Osteocyte (in vitro differentiated cells): ENCODE measurements around the gene IRF6. TPM values are rescaled to one million over a fixed set of nuclear protein-coding genes. Genes with fewer than 3 reads are reported as not detected.

Experiments used
- DNase-seq: peaks from one replicate; pipeline ENCODE4 v3.0.0; 2021; ENCODE audit warnings: mixed read lengths; ENCODE audit not compliant: unreplicated experiment; ENCODE audit errors: extremely low spot score
- H3K27ac Mint-ChIP-seq: one replicate; pipeline ENCODE4 v1.8.0; 2021; ENCODE audit warnings: mild to moderate bottlenecking, mixed read lengths; ENCODE audit not compliant: unreplicated experiment
- H3K27me3 Mint-ChIP-seq: one replicate; pipeline ENCODE4 v1.8.0; 2021; ENCODE audit warnings: mixed read lengths; ENCODE audit not compliant: unreplicated experiment
- H3K36me3 Mint-ChIP-seq: one replicate; pipeline ENCODE4 v1.8.0; 2021; ENCODE audit warnings: mixed read lengths; ENCODE audit not compliant: unreplicated experiment
- H3K4me1 Mint-ChIP-seq: one replicate; pipeline ENCODE4 v1.8.0; 2021; ENCODE audit warnings: mixed read lengths; ENCODE audit not compliant: unreplicated experiment
- H3K4me3 Mint-ChIP-seq: one replicate; pipeline ENCODE4 v1.8.0; 2021; ENCODE audit warnings: mild to moderate bottlenecking, moderate library complexity, mixed read lengths; ENCODE audit not compliant: unreplicated experiment
- H3K9me3 Mint-ChIP-seq: one replicate; pipeline ENCODE4 v1.8.0; 2021; ENCODE audit warnings: mixed read lengths; ENCODE audit not compliant: unreplicated experiment
- total RNA-seq: library from RNA; stranded (reverse); gene quantifications from 2 replicates; pipeline ENCODE4 v1.2.1, GENCODE V29; 2021
- TF ChIP-seq, protein P1 (sequence below): fragments of 200-600 bp; sonication (generic); IDR thresholded peaks from 2 replicates; pipeline ENCODE4 v1.5.0; 2021; ENCODE audit warnings: antibody characterized with exemption, mild to moderate bottlenecking, moderate library complexity

Gene IRF6
- total RNA-seq, 1 donor from 2014 or later = not detected

DNA sequence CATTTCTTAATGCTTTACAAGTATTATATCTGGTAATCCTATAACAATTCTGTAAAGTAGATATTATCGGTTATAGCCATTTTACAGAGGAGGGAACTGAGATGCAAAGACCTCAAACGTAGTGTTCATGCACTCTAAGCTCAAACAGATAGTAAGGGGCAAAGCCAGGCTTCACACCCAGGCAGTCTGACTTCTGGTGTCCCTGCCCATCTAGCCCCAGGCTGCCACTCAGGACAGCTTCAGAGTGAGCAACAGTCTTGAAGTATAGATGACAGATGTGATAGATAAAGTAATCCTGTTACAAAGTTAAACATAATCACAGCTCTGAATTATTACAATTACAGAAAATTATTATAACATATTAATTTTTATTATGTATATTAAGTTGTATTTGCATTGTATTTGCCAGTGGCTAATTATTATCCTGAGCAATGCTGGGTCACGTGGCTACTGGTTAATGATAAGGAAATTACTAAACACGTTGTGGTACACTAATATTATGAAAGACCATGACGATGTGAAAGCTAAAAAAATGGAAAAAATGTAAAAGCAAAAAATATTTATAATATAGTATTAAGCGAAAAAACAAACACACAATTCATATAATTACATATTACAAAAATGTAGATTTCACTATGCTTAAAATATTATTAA, 56.1 kb downstream of the IRF6 start:
- H3K9me3 Mint-ChIP-seq = no peaks in the 10 kb centered on the region
- DNase-seq = no peak
- no peaks in the 10 kb centered on the region for H3K36me3 Mint-ChIP-seq
- peaks cover 16% of the 10 kb centered on the region for H3K4me1 Mint-ChIP-seq
- H3K27ac Mint-ChIP-seq = no peak overlapping the region
- H3K4me3 Mint-ChIP-seq = no peak overlapping the region
- peaks cover 41% of the 10 kb centered on the region for H3K27me3 Mint-ChIP-seq
- TF ChIP-seq, protein P1, sequence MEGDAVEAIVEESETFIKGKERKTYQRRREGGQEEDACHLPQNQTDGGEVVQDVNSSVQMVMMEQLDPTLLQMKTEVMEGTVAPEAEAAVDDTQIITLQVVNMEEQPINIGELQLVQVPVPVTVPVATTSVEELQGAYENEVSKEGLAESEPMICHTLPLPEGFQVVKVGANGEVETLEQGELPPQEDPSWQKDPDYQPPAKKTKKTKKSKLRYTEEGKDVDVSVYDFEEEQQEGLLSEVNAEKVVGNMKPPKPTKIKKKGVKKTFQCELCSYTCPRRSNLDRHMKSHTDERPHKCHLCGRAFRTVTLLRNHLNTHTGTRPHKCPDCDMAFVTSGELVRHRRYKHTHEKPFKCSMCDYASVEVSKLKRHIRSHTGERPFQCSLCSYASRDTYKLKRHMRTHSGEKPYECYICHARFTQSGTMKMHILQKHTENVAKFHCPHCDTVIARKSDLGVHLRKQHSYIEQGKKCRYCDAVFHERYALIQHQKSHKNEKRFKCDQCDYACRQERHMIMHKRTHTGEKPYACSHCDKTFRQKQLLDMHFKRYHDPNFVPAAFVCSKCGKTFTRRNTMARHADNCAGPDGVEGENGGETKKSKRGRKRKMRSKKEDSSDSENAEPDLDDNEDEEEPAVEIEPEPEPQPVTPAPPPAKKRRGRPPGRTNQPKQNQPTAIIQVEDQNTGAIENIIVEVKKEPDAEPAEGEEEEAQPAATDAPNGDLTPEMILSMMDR = no peak

DNA sequence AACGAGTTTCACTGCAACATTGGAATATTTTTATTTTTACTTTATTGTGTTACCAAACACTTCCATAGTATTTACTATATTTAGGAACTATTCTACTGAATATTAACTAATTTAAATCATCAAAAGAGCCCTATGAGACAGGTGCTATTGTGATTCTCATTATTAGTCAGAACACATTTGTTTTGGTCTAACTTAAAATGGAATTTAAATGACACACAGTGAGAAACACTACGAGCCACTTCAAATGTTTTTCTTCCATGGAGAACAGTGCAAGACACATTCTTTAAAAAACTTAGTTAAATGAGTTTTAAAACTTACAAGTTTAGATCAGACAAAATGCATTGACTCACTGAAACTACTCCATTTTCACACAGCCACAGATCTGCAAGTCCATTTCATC, 56.7 kb downstream of the IRF6 start:
- no peak overlapping the region for H3K4me3 Mint-ChIP-seq
- H3K27ac Mint-ChIP-seq = no peak overlapping the region
- peaks cover 16% of the 10 kb centered on the region for H3K4me1 Mint-ChIP-seq
- H3K9me3 Mint-ChIP-seq = no peaks in the 10 kb centered on the region
- no peaks in the 10 kb centered on the region for H3K36me3 Mint-ChIP-seq
- no peak for DNase-seq
- H3K27me3 Mint-ChIP-seq = peaks cover 42% of the 10 kb centered on the region
- TF ChIP-seq, protein P1 = no peak

DNA sequence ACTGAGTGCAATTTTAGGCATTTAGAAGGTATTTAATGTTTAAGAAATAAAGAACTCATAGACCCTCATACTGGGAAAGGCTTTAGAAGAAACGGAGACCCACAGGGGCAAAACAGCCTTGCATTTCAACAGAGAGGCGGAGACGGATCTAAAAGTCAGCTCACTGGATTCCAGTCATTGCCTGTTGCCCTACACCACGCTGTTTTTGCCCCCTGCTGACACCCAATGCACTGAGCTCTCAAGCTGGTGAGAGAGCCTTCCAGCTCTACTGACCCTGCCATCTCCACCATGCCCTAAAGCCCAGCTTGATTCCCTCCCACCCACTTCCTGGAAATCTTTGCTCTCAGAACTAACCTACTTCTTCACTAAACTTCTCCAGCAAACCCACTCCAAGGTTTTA, 57.3 kb downstream of the IRF6 start:
- no peak for DNase-seq
- no peak overlapping the region for H3K4me3 Mint-ChIP-seq
- H3K36me3 Mint-ChIP-seq = no peaks in the 10 kb centered on the region

DNA sequence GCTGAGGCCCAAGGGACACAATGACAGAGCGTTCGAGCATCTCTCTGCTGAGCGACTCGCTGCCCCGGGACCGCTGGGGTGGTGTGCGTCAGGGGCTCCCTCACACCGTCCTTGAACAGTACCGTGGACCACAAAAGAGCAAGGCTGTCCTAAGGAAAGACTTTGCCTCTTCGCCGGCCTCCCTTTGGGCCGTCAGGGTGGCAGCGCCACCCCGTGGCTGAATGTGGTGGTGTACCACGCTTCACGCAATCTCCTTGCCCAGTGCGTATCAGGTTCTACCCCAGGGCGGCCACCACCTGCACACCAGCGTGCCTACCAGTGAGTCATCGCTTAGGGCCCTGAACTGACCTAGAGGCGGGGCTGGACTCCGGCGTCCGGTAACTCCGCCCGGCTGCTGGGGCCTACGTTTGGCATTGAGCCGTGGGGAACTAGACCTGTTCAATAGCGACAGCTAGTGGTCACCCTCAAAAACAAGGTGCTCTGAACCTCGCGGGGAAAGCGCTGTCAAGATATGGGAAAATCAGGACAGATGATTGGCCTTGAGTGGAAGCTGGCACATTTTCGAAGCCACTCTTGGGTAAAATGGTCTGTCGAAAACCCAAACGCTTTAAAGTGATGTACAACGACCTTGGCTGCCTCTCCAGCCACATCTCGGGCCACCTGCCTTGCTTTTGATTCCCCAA, 58.2 kb downstream of the IRF6 start:
- Mint-ChIP-seq H3K27me3 (peaks cover 33% of the 10 kb centered on the region), H3K36me3 (no peaks in the 10 kb centered on the region), H3K27ac (no peak overlapping the region), H3K9me3 (no peaks in the 10 kb centered on the region), H3K4me3 (no peak overlapping the region), H3K4me1 (peaks cover 26% of the 10 kb centered on the region)
- TF ChIP-seq, protein P1 = peak; percentile 61
- peak; percentile 89 for DNase-seq

More for the DNA sequence above, 57.3 kb downstream of the IRF6 start:
- H3K9me3 Mint-ChIP-seq = no peaks in the 10 kb centered on the region
- H3K27ac Mint-ChIP-seq = no peak overlapping the region
- H3K4me1 Mint-ChIP-seq = peaks cover 17% of the 10 kb centered on the region
- H3K27me3 Mint-ChIP-seq = peaks cover 36% of the 10 kb centered on the region
- TF ChIP-seq, protein P1 = no peak

DNA sequence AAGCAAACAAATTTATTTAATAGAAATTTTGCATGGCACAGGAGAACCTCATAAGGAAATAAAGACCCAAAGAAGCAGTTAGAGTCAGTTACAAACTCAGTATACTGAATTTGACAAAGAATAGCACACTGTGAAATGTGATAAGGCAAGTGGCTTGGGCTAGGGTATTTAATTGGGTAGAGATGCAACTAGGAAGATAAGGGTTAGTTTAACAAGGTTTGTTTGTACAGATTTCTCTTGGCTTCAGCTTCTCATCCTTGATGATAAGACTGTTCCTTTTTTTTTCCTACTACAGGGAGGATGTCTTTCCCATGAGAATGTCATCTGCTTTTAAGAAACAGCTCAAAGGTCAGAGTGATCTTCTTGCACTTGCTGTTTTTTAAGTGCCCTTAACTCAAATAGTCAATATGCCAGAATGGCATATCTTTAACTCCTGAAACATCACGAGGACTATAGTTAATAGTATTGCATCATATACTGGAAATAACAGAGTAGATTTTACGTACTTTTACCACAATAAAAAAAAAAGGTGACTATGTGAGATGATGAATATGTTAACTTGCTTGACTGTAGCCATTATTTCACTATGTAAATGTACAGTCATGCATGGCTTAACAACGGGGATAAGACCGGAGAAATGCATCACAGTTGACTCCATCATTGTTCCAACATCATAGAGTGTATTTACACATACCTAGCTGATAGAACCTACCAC, 59.3 kb downstream of the IRF6 start:
- H3K9me3 Mint-ChIP-seq = no peaks in the 10 kb centered on the region
- TF ChIP-seq, protein P1 = no peak
- peaks cover 27% of the 10 kb centered on the region for H3K4me1 Mint-ChIP-seq
- no peak for DNase-seq
- H3K27ac Mint-ChIP-seq = no peak overlapping the region
- no peaks in the 10 kb centered on the region for H3K36me3 Mint-ChIP-seq
- H3K27me3 Mint-ChIP-seq = peaks cover 24% of the 10 kb centered on the region
- H3K4me3 Mint-ChIP-seq = no peak overlapping the region
